Neutrophil (primary cell): ENCODE measurements around the gene ZNF384.

Experiments
- H3K27ac ChIP-seq: fragments of 200-600 bp; sonication (generic); 2 replicates; pipeline ENCODE4 v1.5.1; 2016; ENCODE audit warnings: mild to moderate bottlenecking, moderate library complexity
- H3K27me3 ChIP-seq: fragments of 200-600 bp; sonication (generic); 2 replicates; pipeline ENCODE4 v1.6.0; 2016; ENCODE audit warnings: mild to moderate bottlenecking
- H3K36me3 ChIP-seq: fragments of 200-600 bp; sonication (generic); 2 replicates; pipeline ENCODE4 v1.5.1; 2017
- H3K4me1 ChIP-seq, 2 experiments: fragments of 200-600 bp in 1 of 2; sonication (generic) in 1 of 2; 1 replicate in 1 of 2; 2 replicates in 1 of 2; pipeline versions ENCODE4 v1.5.1 to v1.6.1; 2013 to 2016; ENCODE audit warnings: low read depth in 1 of 2, low read length in 1 of 2, mild to moderate bottlenecking in 1 of 2, moderate library complexity in 1 of 2; ENCODE audit not compliant: control insufficient read depth in 1 of 2, insufficient read depth in 1 of 2
- H3K4me3 ChIP-seq, 2 experiments: fragments of 200-600 bp in 1 of 2; sonication (generic) in 1 of 2; 1 replicate in 1 of 2; 2 replicates in 1 of 2; pipeline ENCODE4 v1.5.1; 2013 to 2016; ENCODE audit warnings: low read depth in 1 of 2, low read length in 1 of 2, mild to moderate bottlenecking in 1 of 2, moderate library complexity in 1 of 2
- H3K9me3 ChIP-seq: fragments of 200-600 bp; sonication (generic); 2 replicates; pipeline ENCODE4 v1.5.1; 2016
- CTCF ChIP-seq: fragments of 200-600 bp; sonication (generic); IDR thresholded peaks from 2 replicates; pipeline ENCODE4 v1.5.1; 2016; ENCODE audit warnings: antibody characterized with exemption

Gene ZNF384

GRCh38 chr12:6667559-6668210, 21.5 kb downstream of the ZNF384 start:
- Histone ChIP-seq H3K27me3 (no peaks in the 10 kb centered on the region), H3K4me3 (no peak overlapping the region), H3K4me1 (peaks cover 50 to 59% of the 10 kb centered on the region in 2 experiments), H3K36me3 (peaks cover 66% of the 10 kb centered on the region), H3K9me3 (no peaks in the 10 kb centered on the region), H3K27ac (peak overlapping the region; percentile 78)
- no peak for TF ChIP-seq CTCF

GRCh38 chr12:6666211-6666610, 23.0 kb downstream of the ZNF384 start:
- Histone ChIP-seq H3K4me1 (peaks cover 59 to 67% of the 10 kb centered on the region in 2 experiments), H3K27ac (peak overlapping the region; percentile 89), H3K27me3 (no peaks in the 10 kb centered on the region), H3K4me3 (no peak overlapping the region), H3K9me3 (no peaks in the 10 kb centered on the region), H3K36me3 (peaks cover 51% of the 10 kb centered on the region)
- TF ChIP-seq CTCF: no peak

- no peak overlapping the region for H3K4me3 ChIP-seq
- no peaks in the 10 kb centered on the region for H3K27me3 ChIP-seq
- H3K9me3 ChIP-seq: no peaks in the 10 kb centered on the region
Observed at GRCh38 chr12:6664902-6665301, 24.3 kb downstream of the ZNF384 start.

GRCh38 chr12:6662906-6663742, 26.1 kb downstream of the ZNF384 start, which contains the start of gene ING4:
Gene ING4, minus strand, starts transcription at chr12:6663119. Its CDS starts 18 bp downstream, at chr12:6663101.
- TF ChIP-seq CTCF: no peak
- Histone ChIP-seq H3K27me3 (no peaks in the 10 kb centered on the region), H3K9me3 (no peaks in the 10 kb centered on the region), H3K27ac (peak within 1 kb of the TSS; percentile 89), H3K36me3 (peaks cover 31% of the 10 kb centered on the region), H3K4me1 (peaks cover 55 to 57% of the 10 kb centered on the region in 2 experiments), H3K4me3 (peak within 1 kb of the TSS; percentile 78 to 82)

More at GRCh38 chr12:6664902-6665301, 24.3 kb downstream of the ZNF384 start:
- Histone ChIP-seq H3K27ac (peak overlapping the region; percentile 89), H3K4me1 (peaks cover 59 to 67% of the 10 kb centered on the region in 2 experiments), H3K36me3 (peaks cover 38% of the 10 kb centered on the region)
- no peak for TF ChIP-seq CTCF

GRCh38 chr12:6662602-6662905, 26.6 kb downstream of the ZNF384 start:
- no peak for TF ChIP-seq CTCF
- Histone ChIP-seq H3K4me3 (peak overlapping the region; percentile 78 to 82), H3K36me3 (peaks cover 28% of the 10 kb centered on the region), H3K27ac (peak overlapping the region; percentile 89), H3K9me3 (no peaks in the 10 kb centered on the region), H3K4me1 (peaks cover 50 to 51% of the 10 kb centered on the region in 2 experiments), H3K27me3 (no peaks in the 10 kb centered on the region)
